SU-DHL-6 (cell line): ENCODE data around the gene EPB41L4A.

Source experiments
- EZH2phosphoT487 ChIP-seq: fragments of 200-600 bp; sonication (generic), shearing (Covaris generic); conservative IDR thresholded peaks from 2 replicates; pipeline ENCODE4 v1.6.1; 2018; ENCODE audit warnings: mild to moderate bottlenecking, antibody characterized with exemption, low read length, moderate library complexity, mixed read lengths
- TF ChIP-seq, protein P1 (sequence below): fragments of 200-600 bp; sonication (generic); IDR thresholded peaks from one replicate; pipeline ENCODE4 v1.5.1; 2017; ENCODE audit warnings: antibody characterized with exemption, mild to moderate bottlenecking, low read length, moderate library complexity; ENCODE audit not compliant: insufficient read depth, poor library complexity, severe bottlenecking

DNA sequence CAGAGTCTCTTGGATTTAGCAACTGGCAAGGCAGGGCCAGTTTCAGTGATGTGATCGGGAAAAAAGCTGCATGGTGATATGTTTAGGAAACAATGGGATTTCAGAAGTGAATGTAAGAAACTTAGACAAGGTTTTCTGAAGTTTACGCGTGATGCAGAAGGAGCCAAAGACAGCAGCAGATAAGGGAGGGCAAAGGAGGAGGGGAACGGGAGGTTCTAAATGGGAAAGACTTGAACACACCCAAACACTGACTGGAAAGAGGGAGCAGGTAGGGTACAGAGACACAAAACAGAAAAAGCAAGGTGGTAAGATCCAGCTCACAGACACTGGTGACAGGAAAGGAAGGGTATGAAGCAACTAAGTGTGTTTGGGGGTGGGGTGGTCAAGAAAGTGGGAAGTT lies 115.4 kb downstream of the EPB41L4A start:
- TF ChIP-seq, protein P1, sequence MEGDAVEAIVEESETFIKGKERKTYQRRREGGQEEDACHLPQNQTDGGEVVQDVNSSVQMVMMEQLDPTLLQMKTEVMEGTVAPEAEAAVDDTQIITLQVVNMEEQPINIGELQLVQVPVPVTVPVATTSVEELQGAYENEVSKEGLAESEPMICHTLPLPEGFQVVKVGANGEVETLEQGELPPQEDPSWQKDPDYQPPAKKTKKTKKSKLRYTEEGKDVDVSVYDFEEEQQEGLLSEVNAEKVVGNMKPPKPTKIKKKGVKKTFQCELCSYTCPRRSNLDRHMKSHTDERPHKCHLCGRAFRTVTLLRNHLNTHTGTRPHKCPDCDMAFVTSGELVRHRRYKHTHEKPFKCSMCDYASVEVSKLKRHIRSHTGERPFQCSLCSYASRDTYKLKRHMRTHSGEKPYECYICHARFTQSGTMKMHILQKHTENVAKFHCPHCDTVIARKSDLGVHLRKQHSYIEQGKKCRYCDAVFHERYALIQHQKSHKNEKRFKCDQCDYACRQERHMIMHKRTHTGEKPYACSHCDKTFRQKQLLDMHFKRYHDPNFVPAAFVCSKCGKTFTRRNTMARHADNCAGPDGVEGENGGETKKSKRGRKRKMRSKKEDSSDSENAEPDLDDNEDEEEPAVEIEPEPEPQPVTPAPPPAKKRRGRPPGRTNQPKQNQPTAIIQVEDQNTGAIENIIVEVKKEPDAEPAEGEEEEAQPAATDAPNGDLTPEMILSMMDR = no peak
- TF ChIP-seq EZH2phosphoT487 = no peak
